Suppressor macrophage (primary cell): ENCODE results near the gene TSHR.
A peak's percentile ranks its signal among the peaks of the same experiment; 100 is the strongest.
"Not testable (repeated sequence)": the region's sequence is repeated elsewhere in the genome, so short reads cannot be mapped to it uniquely, and the experiment has no call there.

Experiments used
- DNase-seq, 4 experiments: peaks; one replicate each; pipeline ENCODE4 v3.0.0-alpha.2; 2020 to 2022

The TSHR gene

GRCh38 chr14:80951491-80951890 is 3.9 kb upstream of the TSHR start:
- DNase-seq = no peak

- not testable (repeated sequence) for DNase-seq
Observed at GRCh38 chr14:80953211-80953610, 2.2 kb upstream of the TSHR start.

- peak; percentile 85 to 93 (median 88) for DNase-seq
Observed at GRCh38 chr14:80954687-80955299, 628 bp upstream of the TSHR start.

- DNase-seq = no peak
Observed at GRCh38 chr14:80956102-80956501, 681 bp downstream of the TSHR start.

GRCh38 chr14:80956922-80957321 is 1.5 kb downstream of the TSHR start:
- DNase-seq = peak; percentile 60 to 80 (median 72)

- DNase-seq = no peak
Observed at GRCh38 chr14:80957613-80958012, 2.2 kb downstream of the TSHR start.

GRCh38 chr14:80958226-80958625 is 2.8 kb downstream of the TSHR start:
- no peak for DNase-seq

GRCh38 chr14:80958939-80959338 is 3.5 kb downstream of the TSHR start:
- no peak for DNase-seq

- DNase-seq = peak in 2 of 4 experiments; percentile 3 to 38
Observed at GRCh38 chr14:80959496-80959895, 4.1 kb downstream of the TSHR start.

- DNase-seq = no peak
Observed at GRCh38 chr14:80965037-80965436, 9.6 kb downstream of the TSHR start.

GRCh38 chr14:80973931-80974641 is 18.7 kb downstream of the TSHR start:
- DNase-seq = no peak

- DNase-seq = no peak
Observed at GRCh38 chr14:80974679-80975078, 19.3 kb downstream of the TSHR start.

GRCh38 chr14:80977221-80977620 is 21.8 kb downstream of the TSHR start:
- DNase-seq = no peak

GRCh38 chr14:80978403-80978802 is 23.0 kb downstream of the TSHR start:
- no peak for DNase-seq

- no peak for DNase-seq
Observed at GRCh38 chr14:80979951-80980350, 24.5 kb downstream of the TSHR start.

- DNase-seq = no peak
Observed at GRCh38 chr14:80981156-80981555, 25.7 kb downstream of the TSHR start.

GRCh38 chr14:80981673-80982072 is 26.3 kb downstream of the TSHR start:
- no peak for DNase-seq

- DNase-seq = no peak
Observed at GRCh38 chr14:80982711-80983110, 27.3 kb downstream of the TSHR start.

GRCh38 chr14:80987235-80988032 is 32.0 kb downstream of the TSHR start:
- DNase-seq = peak; percentile 72 to 85 (median 80)

GRCh38 chr14:80988192-80988591 is 32.8 kb downstream of the TSHR start:
- peak in 2 of 4 experiments; percentile 6 to 17 for DNase-seq

GRCh38 chr14:80988735-80989429 is 33.5 kb downstream of the TSHR start:
- no peak for DNase-seq

GRCh38 chr14:80992580-80992979 is 37.2 kb downstream of the TSHR start:
- no peak for DNase-seq
